K562 (cell line): ENCODE results near the gene MAP2K4. TPM values are rescaled to one million over a fixed set of nuclear protein-coding genes. Genes with fewer than 3 reads are reported as not detected.

Source experiments
- HEY1 ChIP-seq: fragments of 250-450 bp; sonication (Bioruptor Pico); IDR thresholded peaks from 2 replicates; pipeline ENCODE4 v1.5.0; 2020; ENCODE audit warnings: mild to moderate bottlenecking, moderate library complexity, borderline replicate concordance
- HIVEP1 ChIP-seq: fragments of 250-450 bp; sonication (Bioruptor Pico); IDR thresholded peaks from 2 replicates; pipeline ENCODE4 v1.4.0; 2020; ENCODE audit warnings: mild to moderate bottlenecking
- HNRNPL ChIP-seq: fragments of 200-400 bp; formaldehyde crosslinking; IDR thresholded peaks from 2 replicates; pipeline ENCODE4 v1.6.1; 2017; ENCODE audit warnings: low read depth, mild to moderate bottlenecking, low read length
- MCM5 ChIP-seq: fragments of 450-650 bp; IDR thresholded peaks from 2 replicates; pipeline ENCODE4 v1.6.1; 2016; ENCODE audit warnings: low read depth
- NR2C1 ChIP-seq, 2 experiments: fragments of 450-650 bp; IDR thresholded peaks; 2 replicates each; pipeline ENCODE4 v1.6.1; 2017; ENCODE audit warnings: mild to moderate bottlenecking in 2 of 2, antibody characterized with exemption in 1 of 2, inconsistent platforms in 1 of 2, missing compliant biosample characterization in 1 of 2, missing genetic modification characterization in 1 of 2
- RBM22 ChIP-seq: fragments of 200-400 bp; formaldehyde crosslinking; IDR thresholded peaks from 2 replicates; pipeline ENCODE4 v1.6.1; 2018; ENCODE audit warnings: low read length, low read depth; ENCODE audit not compliant: poor library complexity, severe bottlenecking
- RBM25 ChIP-seq: fragments of 200-400 bp; formaldehyde crosslinking; IDR thresholded peaks from 2 replicates; pipeline ENCODE4 v1.6.1; 2018; ENCODE audit warnings: low read length, low read depth, moderate library complexity; ENCODE audit not compliant: severe bottlenecking
- SMARCB1 ChIP-seq: IDR thresholded peaks from 2 replicates; pipeline ENCODE4 v1.6.1; 2011; ENCODE audit warnings: improper control_type of control experiment, low read depth; ENCODE audit not compliant: insufficient read length
- STAT5B ChIP-seq: fragments of 250-450 bp; sonication (Bioruptor Pico); IDR thresholded peaks from 2 replicates; pipeline ENCODE4 v1.8.0; 2021; ENCODE audit warnings: mild to moderate bottlenecking, inconsistent platforms
- TAL1 ChIP-seq: fragments of 450-650 bp; IDR thresholded peaks from 2 replicates; pipeline ENCODE4 v1.6.1; 2016; ENCODE audit warnings: mild to moderate bottlenecking
- ZBTB17 ChIP-seq: fragments of 450-650 bp; formaldehyde crosslinking; IDR thresholded peaks from 2 replicates; pipeline ENCODE4 v1.4.0; 2020; ENCODE audit warnings: mild to moderate bottlenecking
- ZNF77 ChIP-seq: fragments of 250-450 bp; sonication (Bioruptor Pico); IDR thresholded peaks from 2 replicates; pipeline ENCODE4 v1.5.0; 2020
- polyA plus RNA-seq, 8 experiments: library from polyadenylated mRNA; depleted of rRNA in 4 of 8; stranded (reverse) in 5 of 8; unstranded in 3 of 8; fragments of >200 nt; fragmentation: Nextera tagmentation in 2 of 8; fragmentation: Illumina TruSeq in 1 of 8; extraction: Ambion mirVana in 2 of 8; extraction: Trizol in 1 of 8; gene quantifications; 2 replicates each; pipeline versions ENCODE4 v1.2.1 to v1.2.3, GENCODE V29; 2011 to 2014; ENCODE audit warnings: inconsistent platforms in 1 of 8, missing spikeins in 1 of 8
- total RNA-seq, 7 experiments: library from RNA; depleted of rRNA in 6 of 7; stranded (reverse); fragments of >200 nt in 6 of 7; fragmentation: Illumina TruSeq in 2 of 7; extraction: Trizol in 2 of 7; gene quantifications; 2 replicates each; pipeline versions ENCODE4 v1.2.1 to v1.2.3, GENCODE V29; 2011 to 2021; ENCODE audit warnings: low replicate concordance in 1 of 7
- TF ChIP-seq, protein P1 (sequence below), 2 experiments: IDR thresholded peaks; 2 replicates each; pipeline ENCODE4 v1.6.1; 2012; ENCODE audit warnings: improper control_type of control experiment in 2 of 2, low read depth in 2 of 2, low read length in 2 of 2, borderline replicate concordance in 1 of 2
- TF ChIP-seq, protein P2 (sequence below): sonication (generic); formaldehyde crosslinking; IDR thresholded peaks from 2 replicates; pipeline ENCODE4 v1.8.0; 2022; ENCODE audit warnings: mild to moderate bottlenecking, missing genetic modification reagents, borderline replicate concordance
- TF ChIP-seq, protein P3 (sequence below), 2 experiments: fragments of 150-350 bp in 1 of 2; IDR thresholded peaks; 2 replicates each; pipeline ENCODE4 v1.6.1; 2012 to 2016; ENCODE audit warnings: low read depth in 2 of 2, low read length in 2 of 2, mild to moderate bottlenecking in 1 of 2, moderate library complexity in 1 of 2
- TF ChIP-seq, protein P4 (sequence below): sonication (generic); formaldehyde crosslinking; IDR thresholded peaks from 2 replicates; pipeline ENCODE4 v1.8.0; 2022; ENCODE audit warnings: mild to moderate bottlenecking, missing genetic modification reagents
- TF ChIP-seq, protein P5 (sequence below): sonication (generic); formaldehyde crosslinking; IDR thresholded peaks from 2 replicates; pipeline ENCODE4 v1.8.0; 2022; ENCODE audit warnings: missing genetic modification reagents, mild to moderate bottlenecking, borderline replicate concordance

The MAP2K4 gene
- total and polyA plus RNA-seq, 9 of the 15 experiments (the other 6 are each of a cell fraction or from before 2014, with no cell fraction given): 3.0 to 15.9 (median 10.8) TPM

DNA sequence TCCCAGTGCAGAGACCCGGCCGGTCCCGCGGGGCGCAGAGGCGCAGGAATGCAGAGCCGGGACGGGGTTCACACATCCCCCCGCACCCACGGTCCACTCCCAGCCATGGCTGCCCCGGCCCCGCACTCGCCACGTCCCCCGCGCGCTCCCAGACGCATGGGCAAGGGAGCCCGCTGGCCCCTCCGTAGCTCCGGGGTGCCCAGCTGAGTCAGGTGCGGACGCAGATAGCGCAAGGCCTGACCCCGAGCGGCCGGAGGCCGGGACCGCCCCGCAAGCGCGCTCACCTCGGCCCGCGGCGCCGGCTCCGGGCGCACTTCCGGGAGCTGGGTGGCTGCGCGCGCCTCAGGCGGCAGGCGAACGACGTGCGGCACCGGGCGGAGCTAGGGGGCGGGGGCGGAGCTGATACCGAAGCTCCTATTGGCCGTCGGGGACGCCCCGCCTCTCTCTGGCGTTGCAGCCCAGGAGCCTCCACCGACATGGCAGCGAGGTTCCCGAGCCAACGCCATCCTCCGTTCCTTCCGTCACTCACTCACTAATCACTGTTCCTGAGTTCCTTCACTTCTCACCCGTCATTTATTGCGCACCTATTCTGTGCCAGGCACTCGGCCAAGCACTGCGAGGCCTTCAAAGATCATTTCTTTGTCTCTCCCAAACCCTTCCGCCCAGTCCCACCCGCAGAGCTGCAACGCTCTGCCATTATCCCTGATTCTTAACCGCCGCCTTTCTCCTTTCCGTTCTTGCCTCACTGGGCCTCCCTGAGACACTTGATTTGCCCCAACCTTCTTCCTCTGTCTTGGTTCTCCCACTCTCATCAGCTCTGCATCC, 23.3 kb upstream of the MAP2K4 start, which contains the start of gene ZNF18 (continued):
- TF ChIP-seq, protein P1, sequence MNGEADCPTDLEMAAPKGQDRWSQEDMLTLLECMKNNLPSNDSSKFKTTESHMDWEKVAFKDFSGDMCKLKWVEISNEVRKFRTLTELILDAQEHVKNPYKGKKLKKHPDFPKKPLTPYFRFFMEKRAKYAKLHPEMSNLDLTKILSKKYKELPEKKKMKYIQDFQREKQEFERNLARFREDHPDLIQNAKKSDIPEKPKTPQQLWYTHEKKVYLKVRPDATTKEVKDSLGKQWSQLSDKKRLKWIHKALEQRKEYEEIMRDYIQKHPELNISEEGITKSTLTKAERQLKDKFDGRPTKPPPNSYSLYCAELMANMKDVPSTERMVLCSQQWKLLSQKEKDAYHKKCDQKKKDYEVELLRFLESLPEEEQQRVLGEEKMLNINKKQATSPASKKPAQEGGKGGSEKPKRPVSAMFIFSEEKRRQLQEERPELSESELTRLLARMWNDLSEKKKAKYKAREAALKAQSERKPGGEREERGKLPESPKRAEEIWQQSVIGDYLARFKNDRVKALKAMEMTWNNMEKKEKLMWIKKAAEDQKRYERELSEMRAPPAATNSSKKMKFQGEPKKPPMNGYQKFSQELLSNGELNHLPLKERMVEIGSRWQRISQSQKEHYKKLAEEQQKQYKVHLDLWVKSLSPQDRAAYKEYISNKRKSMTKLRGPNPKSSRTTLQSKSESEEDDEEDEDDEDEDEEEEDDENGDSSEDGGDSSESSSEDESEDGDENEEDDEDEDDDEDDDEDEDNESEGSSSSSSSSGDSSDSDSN (IDR thresholded peaks at IDR 0.05; ENCODE audit: borderline replicate concordance in 1 of 2, low read depth in 2 of 2, low read length in 2 of 2): peak; percentile 63 to 68; a peak in 1 of 4 replicates
- TF ChIP-seq ZNF77 (no peak), TAL1 (no peak), MCM5 (no peak), STAT5B (CRISPR knock-in tag) (no peak), ZBTB17 (CRISPR knock-in tag) (no peak), NR2C1 (IDR thresholded peaks at IDR 0.05) (no peak), NR2C1 (tag; IDR thresholded peaks at IDR 0.05) (0 out of 2 replicates have a peak, but pooled peaks have one; percentile 25), RBM25 (peak; percentile 22), HEY1 (CRISPR knock-in tag) (no peak), HIVEP1 (no peak), RBM22 (no peak), SMARCB1 (no peak), HNRNPL (peak; percentile 71; the same call in 1 of the 2 replicates)
- TF ChIP-seq, protein P2, sequence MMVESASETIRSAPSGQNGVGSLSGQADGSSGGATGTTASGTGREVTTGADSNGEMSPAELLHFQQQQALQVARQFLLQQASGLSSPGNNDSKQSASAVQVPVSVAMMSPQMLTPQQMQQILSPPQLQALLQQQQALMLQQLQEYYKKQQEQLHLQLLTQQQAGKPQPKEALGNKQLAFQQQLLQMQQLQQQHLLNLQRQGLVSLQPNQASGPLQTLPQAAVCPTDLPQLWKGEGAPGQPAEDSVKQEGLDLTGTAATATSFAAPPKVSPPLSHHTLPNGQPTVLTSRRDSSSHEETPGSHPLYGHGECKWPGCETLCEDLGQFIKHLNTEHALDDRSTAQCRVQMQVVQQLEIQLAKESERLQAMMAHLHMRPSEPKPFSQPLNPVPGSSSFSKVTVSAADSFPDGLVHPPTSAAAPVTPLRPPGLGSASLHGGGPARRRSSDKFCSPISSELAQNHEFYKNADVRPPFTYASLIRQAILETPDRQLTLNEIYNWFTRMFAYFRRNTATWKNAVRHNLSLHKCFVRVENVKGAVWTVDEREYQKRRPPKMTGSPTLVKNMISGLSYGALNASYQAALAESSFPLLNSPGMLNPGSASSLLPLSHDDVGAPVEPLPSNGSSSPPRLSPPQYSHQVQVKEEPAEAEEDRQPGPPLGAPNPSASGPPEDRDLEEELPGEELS (CRISPR knock-in tag): no peak
- TF ChIP-seq, protein P3, sequence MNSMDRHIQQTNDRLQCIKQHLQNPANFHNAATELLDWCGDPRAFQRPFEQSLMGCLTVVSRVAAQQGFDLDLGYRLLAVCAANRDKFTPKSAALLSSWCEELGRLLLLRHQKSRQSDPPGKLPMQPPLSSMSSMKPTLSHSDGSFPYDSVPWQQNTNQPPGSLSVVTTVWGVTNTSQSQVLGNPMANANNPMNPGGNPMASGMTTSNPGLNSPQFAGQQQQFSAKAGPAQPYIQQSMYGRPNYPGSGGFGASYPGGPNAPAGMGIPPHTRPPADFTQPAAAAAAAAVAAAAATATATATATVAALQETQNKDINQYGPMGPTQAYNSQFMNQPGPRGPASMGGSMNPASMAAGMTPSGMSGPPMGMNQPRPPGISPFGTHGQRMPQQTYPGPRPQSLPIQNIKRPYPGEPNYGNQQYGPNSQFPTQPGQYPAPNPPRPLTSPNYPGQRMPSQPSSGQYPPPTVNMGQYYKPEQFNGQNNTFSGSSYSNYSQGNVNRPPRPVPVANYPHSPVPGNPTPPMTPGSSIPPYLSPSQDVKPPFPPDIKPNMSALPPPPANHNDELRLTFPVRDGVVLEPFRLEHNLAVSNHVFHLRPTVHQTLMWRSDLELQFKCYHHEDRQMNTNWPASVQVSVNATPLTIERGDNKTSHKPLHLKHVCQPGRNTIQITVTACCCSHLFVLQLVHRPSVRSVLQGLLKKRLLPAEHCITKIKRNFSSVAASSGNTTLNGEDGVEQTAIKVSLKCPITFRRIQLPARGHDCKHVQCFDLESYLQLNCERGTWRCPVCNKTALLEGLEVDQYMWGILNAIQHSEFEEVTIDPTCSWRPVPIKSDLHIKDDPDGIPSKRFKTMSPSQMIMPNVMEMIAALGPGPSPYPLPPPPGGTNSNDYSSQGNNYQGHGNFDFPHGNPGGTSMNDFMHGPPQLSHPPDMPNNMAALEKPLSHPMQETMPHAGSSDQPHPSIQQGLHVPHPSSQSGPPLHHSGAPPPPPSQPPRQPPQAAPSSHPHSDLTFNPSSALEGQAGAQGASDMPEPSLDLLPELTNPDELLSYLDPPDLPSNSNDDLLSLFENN (IDR thresholded peaks at IDR 0.05; ENCODE audit: low read depth in 2 of 2, low read length in 2 of 2): no peak
- TF ChIP-seq, protein P4, sequence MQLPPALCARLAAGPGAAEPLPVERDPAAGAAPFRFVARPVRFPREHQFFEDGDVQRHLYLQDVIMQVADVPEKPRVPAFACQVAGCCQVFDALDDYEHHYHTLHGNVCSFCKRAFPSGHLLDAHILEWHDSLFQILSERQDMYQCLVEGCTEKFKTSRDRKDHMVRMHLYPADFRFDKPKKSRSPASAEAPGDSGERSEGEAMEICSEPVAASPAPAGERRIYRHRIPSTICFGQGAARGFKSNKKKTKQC: peak; percentile 19; the same call in 1 of the 2 replicates
- TF ChIP-seq, protein P5, sequence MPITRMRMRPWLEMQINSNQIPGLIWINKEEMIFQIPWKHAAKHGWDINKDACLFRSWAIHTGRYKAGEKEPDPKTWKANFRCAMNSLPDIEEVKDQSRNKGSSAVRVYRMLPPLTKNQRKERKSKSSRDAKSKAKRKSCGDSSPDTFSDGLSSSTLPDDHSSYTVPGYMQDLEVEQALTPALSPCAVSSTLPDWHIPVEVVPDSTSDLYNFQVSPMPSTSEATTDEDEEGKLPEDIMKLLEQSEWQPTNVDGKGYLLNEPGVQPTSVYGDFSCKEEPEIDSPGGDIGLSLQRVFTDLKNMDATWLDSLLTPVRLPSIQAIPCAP (CRISPR knock-in tag): no peak
